ENCODE measurements around the gene REXO4. TPM values are rescaled to one million over a fixed set of nuclear protein-coding genes. Genes with fewer than 3 reads are reported as not detected.
A peak's percentile ranks its signal among the peaks of the same experiment; 100 is the strongest.

Gene REXO4
- total and polyA plus RNA-seq, 2 of the 13 experiments (the other 11 are each of a cell fraction or from before 2014, with no cell fraction given), result 18.5 to 30.4 TPM

DNA sequence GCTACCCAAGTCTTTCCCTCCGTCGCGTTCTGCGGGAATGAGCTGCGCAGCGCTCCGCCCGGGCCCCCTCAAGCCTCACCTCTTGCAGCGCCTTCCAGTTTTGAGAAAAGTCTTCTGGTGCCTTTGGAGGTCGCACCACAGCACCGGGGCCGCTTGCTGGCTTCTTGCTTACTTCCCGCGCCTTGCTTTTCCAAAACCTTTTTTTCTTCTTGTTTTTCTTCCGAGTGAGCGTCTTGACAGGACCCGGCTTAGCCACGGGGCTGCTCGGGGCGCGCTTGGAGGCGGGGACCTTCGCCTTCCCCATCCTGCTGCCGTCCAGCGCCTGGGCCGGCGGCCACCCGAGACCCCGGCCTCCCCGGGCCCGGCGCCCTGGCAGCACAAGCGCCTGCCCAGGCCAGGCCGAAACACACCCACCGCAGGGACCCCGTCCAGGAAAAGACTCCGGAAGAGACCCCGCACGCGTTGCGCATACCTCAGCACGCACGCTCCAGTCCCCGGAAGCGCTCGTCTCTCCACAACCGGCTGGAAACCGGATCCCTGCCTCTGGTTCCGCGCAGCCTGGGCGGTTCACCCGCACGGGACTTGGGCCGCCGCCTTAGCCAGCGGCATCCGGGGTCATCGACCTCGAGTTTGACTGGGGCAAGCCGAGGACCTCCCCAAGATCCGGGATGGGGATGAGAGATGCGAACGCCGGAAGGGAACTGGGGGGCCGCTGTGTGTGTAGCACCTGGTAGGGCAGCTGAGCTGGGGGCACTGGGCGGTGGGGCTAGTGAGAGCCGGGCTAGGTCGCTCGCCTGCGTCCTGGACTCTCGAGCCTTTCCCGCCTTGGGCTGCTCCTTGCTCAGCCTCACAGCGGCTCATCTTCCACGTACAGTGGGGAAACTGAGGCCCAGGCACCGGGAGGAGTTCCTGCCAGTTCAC lies at the start of gene REXO4 (continued):
- TF ChIP-seq, protein P1, sequence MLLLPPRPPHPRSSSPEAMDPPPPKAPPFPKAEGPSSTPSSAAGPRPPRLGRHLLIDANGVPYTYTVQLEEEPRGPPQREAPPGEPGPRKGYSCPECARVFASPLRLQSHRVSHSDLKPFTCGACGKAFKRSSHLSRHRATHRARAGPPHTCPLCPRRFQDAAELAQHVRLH (CRISPR knock-in tag; IDR thresholded peaks at IDR 0.05; ENCODE audit: borderline replicate concordance, low read depth), result peak; percentile 76; the same call in 1 of the 2 replicates
- peak; percentile 99 for TF ChIP-seq GABPB1 (CRISPR knock-in tag; IDR thresholded peaks at IDR 0.05)
- TF ChIP-seq, protein P2, sequence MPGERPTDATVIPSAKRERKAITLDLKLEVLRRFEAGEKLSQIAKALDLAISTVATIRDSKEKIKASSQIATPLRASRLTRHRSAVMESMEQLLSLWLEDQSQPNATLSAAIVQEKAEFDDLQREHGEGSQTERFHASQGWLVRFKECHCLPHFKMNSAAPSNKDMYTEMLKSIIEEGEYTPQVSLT (CRISPR knock-in tag; IDR thresholded peaks at IDR 0.05; ENCODE audit: borderline replicate concordance, low read depth), result no peak
- peak; percentile 51; the same call in 1 of the 2 replicates for TF ChIP-seq MIER3 (CRISPR knock-in tag; IDR thresholded peaks at IDR 0.05; ENCODE audit: borderline replicate concordance)
- TF ChIP-seq NCOR1 (IDR thresholded peaks at IDR 0.05; ENCODE audit: borderline replicate concordance, low read length), result peak; percentile 26; the same call in 1 of the 2 replicates
- TF ChIP-seq CEBPG (CRISPR knock-in tag; IDR thresholded peaks at IDR 0.05), result peak; percentile 51; the same call in 1 of the 2 replicates
- TF ChIP-seq ZNF773 (CRISPR knock-in tag; IDR thresholded peaks at IDR 0.05; ENCODE audit: borderline replicate concordance), result no peak
- peak; percentile 69 for TF ChIP-seq ISL2 (CRISPR knock-in tag; IDR thresholded peaks at IDR 0.05)
- peak; percentile 94 for TF ChIP-seq ZSCAN31 (CRISPR knock-in tag; IDR thresholded peaks at IDR 0.05; ENCODE audit: low read depth)
- TF ChIP-seq ZFP62 (CRISPR knock-in tag; IDR thresholded peaks at IDR 0.05), result no peak
- TF ChIP-seq ZNF550 (CRISPR knock-in tag; IDR thresholded peaks at IDR 0.05; ENCODE audit: borderline replicate concordance), result no peak
- peak; percentile 95 for TF ChIP-seq XRCC5 (optimal IDR thresholded peaks at IDR 0.05; ENCODE audit: low read length)
- TF ChIP-seq HOXD1 (CRISPR knock-in tag; IDR thresholded peaks at IDR 0.05), result no peak; the same call in 1 of the 2 replicates
- peak; percentile 95 for TF ChIP-seq BORCS8-MEF2B (CRISPR knock-in tag; IDR thresholded peaks at IDR 0.05)
- no peak for TF ChIP-seq HES4 (CRISPR knock-in tag; IDR thresholded peaks at IDR 0.05; ENCODE audit: borderline replicate concordance)
- TF ChIP-seq KAT2B (IDR thresholded peaks at IDR 0.05; ENCODE audit: borderline replicate concordance, low read depth, low read length), result no peak
- TF ChIP-seq ZNF326 (CRISPR knock-in tag; IDR thresholded peaks at IDR 0.05; ENCODE audit: borderline replicate concordance), result no peak
- TF ChIP-seq, protein P3, sequence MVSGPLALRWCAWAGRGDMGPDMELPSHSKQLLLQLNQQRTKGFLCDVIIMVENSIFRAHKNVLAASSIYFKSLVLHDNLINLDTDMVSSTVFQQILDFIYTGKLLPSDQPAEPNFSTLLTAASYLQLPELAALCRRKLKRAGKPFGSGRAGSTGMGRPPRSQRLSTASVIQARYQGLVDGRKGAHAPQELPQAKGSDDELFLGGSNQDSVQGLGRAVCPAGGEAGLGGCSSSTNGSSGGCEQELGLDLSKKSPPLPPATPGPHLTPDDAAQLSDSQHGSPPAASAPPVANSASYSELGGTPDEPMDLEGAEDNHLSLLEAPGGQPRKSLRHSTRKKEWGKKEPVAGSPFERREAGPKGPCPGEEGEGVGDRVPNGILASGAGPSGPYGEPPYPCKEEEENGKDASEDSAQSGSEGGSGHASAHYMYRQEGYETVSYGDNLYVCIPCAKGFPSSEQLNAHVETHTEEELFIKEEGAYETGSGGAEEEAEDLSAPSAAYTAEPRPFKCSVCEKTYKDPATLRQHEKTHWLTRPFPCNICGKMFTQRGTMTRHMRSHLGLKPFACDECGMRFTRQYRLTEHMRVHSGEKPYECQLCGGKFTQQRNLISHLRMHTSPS (CRISPR knock-in tag; IDR thresholded peaks at IDR 0.05; ENCODE audit: low read depth), result peak; percentile 37; the same call in 1 of the 2 replicates
- peak; percentile 89 for TF ChIP-seq YEATS4 (CRISPR knock-in tag; IDR thresholded peaks at IDR 0.05; ENCODE audit: borderline replicate concordance)
- peak; percentile 65 for TF ChIP-seq REPIN1 (CRISPR knock-in tag; IDR thresholded peaks at IDR 0.05; ENCODE audit: borderline replicate concordance, low read depth)
- peak; percentile 42 for TF ChIP-seq ESRRA (CRISPR knock-in tag; IDR thresholded peaks at IDR 0.05; ENCODE audit: low read depth)
- peak; percentile 99 for TF ChIP-seq U2AF1 (optimal IDR thresholded peaks at IDR 0.05; ENCODE audit: low read depth, low read length)
- TF ChIP-seq ZNF674 (CRISPR knock-in tag; IDR thresholded peaks at IDR 0.05; ENCODE audit: low read depth), result no peak
- no peak for TF ChIP-seq AGO2 (optimal IDR thresholded peaks at IDR 0.05; ENCODE audit: low read depth, low read length)
- TF ChIP-seq, protein P4, sequence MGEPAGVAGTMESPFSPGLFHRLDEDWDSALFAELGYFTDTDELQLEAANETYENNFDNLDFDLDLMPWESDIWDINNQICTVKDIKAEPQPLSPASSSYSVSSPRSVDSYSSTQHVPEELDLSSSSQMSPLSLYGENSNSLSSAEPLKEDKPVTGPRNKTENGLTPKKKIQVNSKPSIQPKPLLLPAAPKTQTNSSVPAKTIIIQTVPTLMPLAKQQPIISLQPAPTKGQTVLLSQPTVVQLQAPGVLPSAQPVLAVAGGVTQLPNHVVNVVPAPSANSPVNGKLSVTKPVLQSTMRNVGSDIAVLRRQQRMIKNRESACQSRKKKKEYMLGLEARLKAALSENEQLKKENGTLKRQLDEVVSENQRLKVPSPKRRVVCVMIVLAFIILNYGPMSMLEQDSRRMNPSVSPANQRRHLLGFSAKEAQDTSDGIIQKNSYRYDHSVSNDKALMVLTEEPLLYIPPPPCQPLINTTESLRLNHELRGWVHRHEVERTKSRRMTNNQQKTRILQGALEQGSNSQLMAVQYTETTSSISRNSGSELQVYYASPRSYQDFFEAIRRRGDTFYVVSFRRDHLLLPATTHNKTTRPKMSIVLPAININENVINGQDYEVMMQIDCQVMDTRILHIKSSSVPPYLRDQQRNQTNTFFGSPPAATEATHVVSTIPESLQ (CRISPR knock-in tag; conservative IDR thresholded peaks at IDR 0.05), result 0 out of 2 replicates have a peak, but pooled peaks have one; percentile 17
- peak; percentile 96 for TF ChIP-seq KDM5B (CRISPR knock-in tag; IDR thresholded peaks at IDR 0.05; ENCODE audit: borderline replicate concordance)
